Neural cell (in vitro differentiated cells): ENCODE data around the gene COL15A1. TPM values are rescaled to one million over a fixed set of nuclear protein-coding genes. Genes with fewer than 3 reads are reported as not detected.

Experiments
- H2AFZ ChIP-seq: fragments of 200-600, 300-800 bp; sonication (generic), shearing (Covaris generic); 2 replicates; pipeline ENCODE4 v1.6.0; 2014; ENCODE audit warnings: low read depth, mild to moderate bottlenecking, antibody characterized with exemption, low read length, moderate library complexity
- H3F3A ChIP-seq: fragments of 200-600 bp; shearing (Covaris generic); 2 replicates; pipeline ENCODE4 v1.6.1; 2016; ENCODE audit warnings: mild to moderate bottlenecking, moderate library complexity, mixed read lengths, antibody characterized with exemption, low read length; ENCODE audit not compliant: insufficient read depth, poor library complexity, severe bottlenecking
- H3K27ac ChIP-seq: fragments of 200-600, 300-800 bp; sonication (generic), shearing (Covaris generic); 2 replicates; pipeline ENCODE4 v1.5.1; 2014; ENCODE audit warnings: mild to moderate bottlenecking, low read length, moderate library complexity
- H3K27me3 ChIP-seq: fragments of 300-800, 200-600 bp; sonication (generic), shearing (Covaris generic); 2 replicates; pipeline ENCODE4 v1.6.0; 2014; ENCODE audit warnings: mild to moderate bottlenecking, low read depth, low read length, moderate library complexity; ENCODE audit not compliant: insufficient read depth
- H3K36me3 ChIP-seq: fragments of 300-800, 200-600 bp; sonication (generic), shearing (Covaris generic); 2 replicates; pipeline ENCODE4 v1.5.1; 2014; ENCODE audit warnings: mild to moderate bottlenecking, antibody characterized with exemption, low read length, moderate library complexity; ENCODE audit not compliant: insufficient read depth
- H3K4me2 ChIP-seq: fragments of 300-800, 200-600 bp; sonication (generic), shearing (Covaris generic); 2 replicates; pipeline ENCODE4 v1.6.0; 2014; ENCODE audit warnings: mild to moderate bottlenecking, low read length
- H3K4me3 ChIP-seq: fragments of 300-800, 200-600 bp; sonication (generic), shearing (Covaris generic); 2 replicates; pipeline ENCODE4 v1.5.1; 2014; ENCODE audit warnings: mild to moderate bottlenecking, low read length, moderate library complexity
- H3K79me2 ChIP-seq: fragments of 200-600 bp; shearing (Covaris generic); replicated peaks from 2 replicates; pipeline ENCODE4 v1.6.0; 2014; ENCODE audit warnings: mild to moderate bottlenecking, low read length, moderate library complexity; ENCODE audit not compliant: insufficient read depth
- H3K9ac ChIP-seq: fragments of 300-800, 200-600 bp; sonication (generic), shearing (Covaris generic); 2 replicates; pipeline ENCODE4 v1.6.1; 2016; ENCODE audit warnings: mild to moderate bottlenecking, low read length, mixed read lengths
- H3K9me2 ChIP-seq: fragments of 200-600 bp; shearing (Covaris generic); 2 replicates; pipeline ENCODE4 v1.6.1; 2016; ENCODE audit warnings: mild to moderate bottlenecking, low read length, mixed read lengths; ENCODE audit not compliant: insufficient read depth
- H3K9me3 ChIP-seq: fragments of 200-600, 300-800 bp; sonication (generic), shearing (Covaris generic); 2 replicates; pipeline ENCODE4 v1.6.1; 2016; ENCODE audit warnings: mild to moderate bottlenecking, mixed run types, low read length, moderate library complexity, mixed read lengths
- H4K20me1 ChIP-seq: fragments of 200-600 bp; shearing (Covaris generic); 2 replicates; pipeline ENCODE4 v1.6.1; 2016; ENCODE audit warnings: mild to moderate bottlenecking, mixed run types; ENCODE audit not compliant: insufficient read depth
- EP300 ChIP-seq: fragments of 450-650 bp; conservative IDR thresholded peaks from 2 replicates; pipeline ENCODE4 v1.6.1; 2014; ENCODE audit warnings: antibody characterized with exemption, mild to moderate bottlenecking, moderate library complexity; ENCODE audit not compliant: poor library complexity, severe bottlenecking
- EZH2 ChIP-seq: fragments of 200-600, 300-800 bp; shearing (Covaris generic), sonication (generic); IDR thresholded peaks from 2 replicates; pipeline ENCODE4 v1.6.1; 2014; ENCODE audit warnings: antibody characterized with exemption, low read length, borderline replicate concordance, mild to moderate bottlenecking; ENCODE audit not compliant: insufficient read depth, poor library complexity, severe bottlenecking
- MXI1 ChIP-seq: fragments of 450-650 bp; conservative IDR thresholded peaks from 2 replicates; pipeline ENCODE4 v1.6.1; 2014; ENCODE audit warnings: antibody characterized with exemption, mild to moderate bottlenecking; ENCODE audit not compliant: poor library complexity, severe bottlenecking
- POLR2AphosphoS5 ChIP-seq: IDR thresholded peaks from 2 replicates; pipeline ENCODE4 v1.6.1; 2012
- RAD21 ChIP-seq: fragments of 450-650 bp; conservative IDR thresholded peaks from 2 replicates; pipeline ENCODE4 v1.6.1; 2014; ENCODE audit warnings: antibody characterized with exemption, mild to moderate bottlenecking, moderate library complexity
- SMC3 ChIP-seq: fragments of 450-650 bp; conservative IDR thresholded peaks from 2 replicates; pipeline ENCODE4 v1.6.1; 2014; ENCODE audit warnings: antibody characterized with exemption, mild to moderate bottlenecking, moderate library complexity; ENCODE audit not compliant: poor library complexity
- TAF1 ChIP-seq: IDR thresholded peaks from 2 replicates; pipeline ENCODE4 v1.6.1; 2012; ENCODE audit warnings: low read depth
- polyA plus RNA-seq: library from polyadenylated mRNA; depleted of rRNA; stranded (reverse); fragments of >200 nt; gene quantifications from 2 replicates; pipeline ENCODE4 v1.2.3, GENCODE V29; 2014
- TF ChIP-seq, protein P1 (sequence below): IDR thresholded peaks from 2 replicates; pipeline ENCODE4 v1.6.1; 2012; ENCODE audit warnings: borderline replicate concordance
- TF ChIP-seq, protein P2 (sequence below): fragments of 450-650 bp; IDR thresholded peaks from 2 replicates; pipeline ENCODE4 v1.5.1; 2014; ENCODE audit warnings: antibody characterized with exemption, mild to moderate bottlenecking, moderate library complexity; ENCODE audit not compliant: poor library complexity, severe bottlenecking

The COL15A1 gene
- polyA plus RNA-seq, 1 donor from 2014 or later: 2.8 TPM

- no peak overlapping the region for H3K4me3 ChIP-seq
- TF ChIP-seq, protein P1, sequence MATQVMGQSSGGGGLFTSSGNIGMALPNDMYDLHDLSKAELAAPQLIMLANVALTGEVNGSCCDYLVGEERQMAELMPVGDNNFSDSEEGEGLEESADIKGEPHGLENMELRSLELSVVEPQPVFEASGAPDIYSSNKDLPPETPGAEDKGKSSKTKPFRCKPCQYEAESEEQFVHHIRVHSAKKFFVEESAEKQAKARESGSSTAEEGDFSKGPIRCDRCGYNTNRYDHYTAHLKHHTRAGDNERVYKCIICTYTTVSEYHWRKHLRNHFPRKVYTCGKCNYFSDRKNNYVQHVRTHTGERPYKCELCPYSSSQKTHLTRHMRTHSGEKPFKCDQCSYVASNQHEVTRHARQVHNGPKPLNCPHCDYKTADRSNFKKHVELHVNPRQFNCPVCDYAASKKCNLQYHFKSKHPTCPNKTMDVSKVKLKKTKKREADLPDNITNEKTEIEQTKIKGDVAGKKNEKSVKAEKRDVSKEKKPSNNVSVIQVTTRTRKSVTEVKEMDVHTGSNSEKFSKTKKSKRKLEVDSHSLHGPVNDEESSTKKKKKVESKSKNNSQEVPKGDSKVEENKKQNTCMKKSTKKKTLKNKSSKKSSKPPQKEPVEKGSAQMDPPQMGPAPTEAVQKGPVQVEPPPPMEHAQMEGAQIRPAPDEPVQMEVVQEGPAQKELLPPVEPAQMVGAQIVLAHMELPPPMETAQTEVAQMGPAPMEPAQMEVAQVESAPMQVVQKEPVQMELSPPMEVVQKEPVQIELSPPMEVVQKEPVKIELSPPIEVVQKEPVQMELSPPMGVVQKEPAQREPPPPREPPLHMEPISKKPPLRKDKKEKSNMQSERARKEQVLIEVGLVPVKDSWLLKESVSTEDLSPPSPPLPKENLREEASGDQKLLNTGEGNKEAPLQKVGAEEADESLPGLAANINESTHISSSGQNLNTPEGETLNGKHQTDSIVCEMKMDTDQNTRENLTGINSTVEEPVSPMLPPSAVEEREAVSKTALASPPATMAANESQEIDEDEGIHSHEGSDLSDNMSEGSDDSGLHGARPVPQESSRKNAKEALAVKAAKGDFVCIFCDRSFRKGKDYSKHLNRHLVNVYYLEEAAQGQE: no peak
- no peak for TF ChIP-seq RAD21
- TF ChIP-seq, protein P2, sequence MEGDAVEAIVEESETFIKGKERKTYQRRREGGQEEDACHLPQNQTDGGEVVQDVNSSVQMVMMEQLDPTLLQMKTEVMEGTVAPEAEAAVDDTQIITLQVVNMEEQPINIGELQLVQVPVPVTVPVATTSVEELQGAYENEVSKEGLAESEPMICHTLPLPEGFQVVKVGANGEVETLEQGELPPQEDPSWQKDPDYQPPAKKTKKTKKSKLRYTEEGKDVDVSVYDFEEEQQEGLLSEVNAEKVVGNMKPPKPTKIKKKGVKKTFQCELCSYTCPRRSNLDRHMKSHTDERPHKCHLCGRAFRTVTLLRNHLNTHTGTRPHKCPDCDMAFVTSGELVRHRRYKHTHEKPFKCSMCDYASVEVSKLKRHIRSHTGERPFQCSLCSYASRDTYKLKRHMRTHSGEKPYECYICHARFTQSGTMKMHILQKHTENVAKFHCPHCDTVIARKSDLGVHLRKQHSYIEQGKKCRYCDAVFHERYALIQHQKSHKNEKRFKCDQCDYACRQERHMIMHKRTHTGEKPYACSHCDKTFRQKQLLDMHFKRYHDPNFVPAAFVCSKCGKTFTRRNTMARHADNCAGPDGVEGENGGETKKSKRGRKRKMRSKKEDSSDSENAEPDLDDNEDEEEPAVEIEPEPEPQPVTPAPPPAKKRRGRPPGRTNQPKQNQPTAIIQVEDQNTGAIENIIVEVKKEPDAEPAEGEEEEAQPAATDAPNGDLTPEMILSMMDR: no peak
- no peak for TF ChIP-seq SMC3
- no peak for TF ChIP-seq EZH2
- TF ChIP-seq MXI1: no peak
- TF ChIP-seq TAF1: no peak
- TF ChIP-seq EP300: no peak
- no peak for TF ChIP-seq POLR2AphosphoS5
- no peak overlapping the region for H2AFZ ChIP-seq
Observed at GRCh38 chr9:99012957-99013512, 69.3 kb downstream of the COL15A1 start.

DNA sequence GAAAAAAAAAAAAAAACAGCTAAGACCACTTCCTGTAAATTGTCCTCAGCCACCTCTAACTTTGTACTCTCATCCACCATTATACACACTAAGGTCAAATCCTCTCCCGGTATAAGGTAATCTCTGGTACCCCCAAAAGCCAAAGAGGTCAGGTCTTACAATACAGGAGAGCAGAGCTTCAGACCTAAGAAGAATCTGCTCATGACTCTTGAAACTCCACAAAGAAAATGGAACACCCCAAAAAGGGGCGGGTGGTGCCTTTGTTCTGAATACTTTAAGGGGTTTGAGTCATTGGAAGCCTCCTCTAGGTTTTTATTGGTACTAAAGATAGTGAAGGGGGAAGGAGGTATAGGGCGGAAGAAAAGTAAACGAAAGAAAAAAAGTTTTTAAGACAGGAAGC, 69.8 kb downstream of the COL15A1 start:
- TF ChIP-seq TAF1 (no peak), RAD21 (no peak), SMC3 (no peak), EZH2 (no peak), MXI1 (no peak), EP300 (no peak), POLR2AphosphoS5 (no peak)
- TF ChIP-seq, protein P1: no peak
- TF ChIP-seq, protein P2: no peak
- Histone ChIP-seq H3K27me3 (no peaks in the 10 kb centered on the region), H3F3A (no peaks in the 10 kb centered on the region), H3K4me2 (no peak overlapping the region), H2AFZ (no peak overlapping the region), H3K36me3 (no peaks in the 10 kb centered on the region), H3K4me3 (no peak overlapping the region), H3K9me3 (no peaks in the 10 kb centered on the region), H3K9ac (no peak overlapping the region), H4K20me1 (no peaks in the 10 kb centered on the region), H3K27ac (no peak overlapping the region), H3K9me2 (no peaks in the 10 kb centered on the region), H3K79me2 (no peaks in the 10 kb centered on the region)

More at GRCh38 chr9:99012957-99013512, 69.3 kb downstream of the COL15A1 start:
- no peaks in the 10 kb centered on the region for H4K20me1 ChIP-seq
- H3K27ac ChIP-seq: no peak overlapping the region
- no peak overlapping the region for H3K9ac ChIP-seq
- no peak overlapping the region for H3K4me2 ChIP-seq
- H3K79me2 ChIP-seq: no peaks in the 10 kb centered on the region
- H3K9me3 ChIP-seq: no peaks in the 10 kb centered on the region
- H3F3A ChIP-seq: no peaks in the 10 kb centered on the region
- H3K9me2 ChIP-seq: no peaks in the 10 kb centered on the region
- H3K27me3 ChIP-seq: no peaks in the 10 kb centered on the region
- H3K36me3 ChIP-seq: no peaks in the 10 kb centered on the region
